Panc1 (cell line): ENCODE measurements around the gene NLRC5. TPM values are rescaled to one million over a fixed set of nuclear protein-coding genes. Genes with fewer than 3 reads are reported as not detected.

Experiments
- ATAC-seq: fragments of 200-7000 bp; cut with Tn5 transposase; 2 replicates; pipeline ENCODE4 v1.9.1; 2020; ENCODE audit warnings: mild to moderate bottlenecking, moderate library complexity
- BruUV-seq: library from RNA; stranded (reverse); fragments of 400-500 nt; replicated peaks from 2 replicates; lab custom pipeline; 2021; lab: Mats Ljungman, UMichigan
- CTCF ChIA-PET: fragments of 300-600 bp; sonication (Branson Sonifier 250); formaldehyde crosslinking; loops from one replicate; lab custom pipeline; 2022; ENCODE audit warnings: antibody characterized with exemption; lab: Charles Lee
- POLR2A ChIA-PET: fragments of 300-600 bp; sonication (Branson Sonifier 250); formaldehyde crosslinking; loops from one replicate; lab custom pipeline; 2022; ENCODE audit warnings: antibody characterized with exemption; lab: Charles Lee
- DNase-seq: peaks from one replicate; pipeline ENCODE4 v3.0.0-alpha.2; 2010; ENCODE audit warnings: low read depth, low spot score
- H3K27ac ChIP-seq: 2 replicates; pipeline ENCODE4 v1.5.1; 2011; ENCODE audit warnings: mild to moderate bottlenecking, low read length, inconsistent platforms
- H3K27me3 ChIP-seq: fragments of 200-500 bp; sonication (Bioruptor generic); 2 replicates; pipeline ENCODE4 v1.6.0; 2014; ENCODE audit warnings: low read length, inconsistent platforms; ENCODE audit not compliant: control insufficient read depth, insufficient read depth
- H3K36me3 ChIP-seq: fragments of 200-500 bp; sonication (Bioruptor generic); 2 replicates; pipeline ENCODE4 v1.5.1; 2014; ENCODE audit warnings: inconsistent platforms, mild to moderate bottlenecking, low read length, moderate library complexity; ENCODE audit not compliant: control insufficient read depth, insufficient read depth
- H3K4me1 ChIP-seq: 2 replicates; pipeline ENCODE4 v1.5.1; 2011; ENCODE audit warnings: inconsistent platforms, mild to moderate bottlenecking, low read length, moderate library complexity; ENCODE audit not compliant: control insufficient read depth, insufficient read depth
- H3K4me3 ChIP-seq, 2 experiments: 2 replicates each; pipeline ENCODE4 v1.5.1; 2011 to 2012; ENCODE audit warnings: low read depth in 2 of 2, low read length in 2 of 2, mild to moderate bottlenecking in 2 of 2, inconsistent platforms in 1 of 2, moderate library complexity in 1 of 2
- H3K9me3 ChIP-seq: fragments of 200-500 bp; sonication (Bioruptor generic); 2 replicates; pipeline ENCODE4 v1.5.1; 2014; ENCODE audit warnings: low read depth, mild to moderate bottlenecking, inconsistent platforms, low read length, moderate library complexity; ENCODE audit not compliant: control insufficient read depth, insufficient read depth
- POLR2AphosphoS5 ChIP-seq: IDR thresholded peaks from 2 replicates; pipeline ENCODE4 v1.6.1; 2012; ENCODE audit warnings: mild to moderate bottlenecking, low read depth, low read length, moderate library complexity
- SIN3A ChIP-seq: IDR thresholded peaks from 2 replicates; pipeline ENCODE4 v1.6.1; 2012; ENCODE audit warnings: low read depth, mild to moderate bottlenecking, low read length, moderate library complexity, borderline replicate concordance; ENCODE audit not compliant: insufficient read depth
- TCF7L2 ChIP-seq: IDR thresholded peaks from 2 replicates; pipeline ENCODE4 v1.6.1; 2011; ENCODE audit warnings: mild to moderate bottlenecking, low read depth, low read length, inconsistent platforms
- in situ Hi-C: cut with HindIII; loops from 2 replicates; pipeline ENCODE4 v1.10.0; 2016; ENCODE audit warnings: low sequenced_read_pairs, low pct_unique_long_range_greater_than_20kb
- intact Hi-C: fragments of 100-400 bp; cut with micrococcal nuclease; formaldehyde crosslinking; loops from one replicate; pipeline ENCODE4 v1.10.0; 2022; ENCODE audit not compliant: unreplicated experiment
- total RNA-seq: library from RNA; stranded (reverse); gene quantifications from one replicate; pipeline ENCODE4 v1.2.1, GENCODE V29; 2021; ENCODE audit not compliant: unreplicated experiment
- TF ChIP-seq, protein P1 (sequence below), 2 experiments: IDR thresholded peaks; 2 replicates each; pipeline ENCODE4 v1.6.1; 2011 to 2012; ENCODE audit warnings: low read depth in 2 of 2, control low read depth in 1 of 2, low read length in 1 of 2, mild to moderate bottlenecking in 1 of 2, moderate library complexity in 1 of 2; ENCODE audit not compliant: insufficient read depth in 1 of 2
- TF ChIP-seq, protein P2 (sequence below): fragments of 450-650 bp; IDR thresholded peaks from 2 replicates; pipeline ENCODE4 v1.5.1; 2017; ENCODE audit warnings: mild to moderate bottlenecking

The NLRC5 gene
- total RNA-seq, 1 experiment from 2014 or later = 8.8 TPM

GRCh38 chr16:56966093-56966475 is 23.3 kb upstream of the NLRC5 start:
- CTCF ChIA-PET = no interaction called here
- no peak for TF ChIP-seq POLR2AphosphoS5
- TF ChIP-seq, protein P1, sequence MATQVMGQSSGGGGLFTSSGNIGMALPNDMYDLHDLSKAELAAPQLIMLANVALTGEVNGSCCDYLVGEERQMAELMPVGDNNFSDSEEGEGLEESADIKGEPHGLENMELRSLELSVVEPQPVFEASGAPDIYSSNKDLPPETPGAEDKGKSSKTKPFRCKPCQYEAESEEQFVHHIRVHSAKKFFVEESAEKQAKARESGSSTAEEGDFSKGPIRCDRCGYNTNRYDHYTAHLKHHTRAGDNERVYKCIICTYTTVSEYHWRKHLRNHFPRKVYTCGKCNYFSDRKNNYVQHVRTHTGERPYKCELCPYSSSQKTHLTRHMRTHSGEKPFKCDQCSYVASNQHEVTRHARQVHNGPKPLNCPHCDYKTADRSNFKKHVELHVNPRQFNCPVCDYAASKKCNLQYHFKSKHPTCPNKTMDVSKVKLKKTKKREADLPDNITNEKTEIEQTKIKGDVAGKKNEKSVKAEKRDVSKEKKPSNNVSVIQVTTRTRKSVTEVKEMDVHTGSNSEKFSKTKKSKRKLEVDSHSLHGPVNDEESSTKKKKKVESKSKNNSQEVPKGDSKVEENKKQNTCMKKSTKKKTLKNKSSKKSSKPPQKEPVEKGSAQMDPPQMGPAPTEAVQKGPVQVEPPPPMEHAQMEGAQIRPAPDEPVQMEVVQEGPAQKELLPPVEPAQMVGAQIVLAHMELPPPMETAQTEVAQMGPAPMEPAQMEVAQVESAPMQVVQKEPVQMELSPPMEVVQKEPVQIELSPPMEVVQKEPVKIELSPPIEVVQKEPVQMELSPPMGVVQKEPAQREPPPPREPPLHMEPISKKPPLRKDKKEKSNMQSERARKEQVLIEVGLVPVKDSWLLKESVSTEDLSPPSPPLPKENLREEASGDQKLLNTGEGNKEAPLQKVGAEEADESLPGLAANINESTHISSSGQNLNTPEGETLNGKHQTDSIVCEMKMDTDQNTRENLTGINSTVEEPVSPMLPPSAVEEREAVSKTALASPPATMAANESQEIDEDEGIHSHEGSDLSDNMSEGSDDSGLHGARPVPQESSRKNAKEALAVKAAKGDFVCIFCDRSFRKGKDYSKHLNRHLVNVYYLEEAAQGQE (IDR thresholded peaks at IDR 0.05; ENCODE audit: insufficient read depth in 1 of 2, low read depth in 2 of 2, low read length in 1 of 2) = no peak
- intact Hi-C loops = loop anchor here (10.0 kb wide), 1 partner anchor 79 kb away; no protein-coding TSS in a partner anchor

DNA sequence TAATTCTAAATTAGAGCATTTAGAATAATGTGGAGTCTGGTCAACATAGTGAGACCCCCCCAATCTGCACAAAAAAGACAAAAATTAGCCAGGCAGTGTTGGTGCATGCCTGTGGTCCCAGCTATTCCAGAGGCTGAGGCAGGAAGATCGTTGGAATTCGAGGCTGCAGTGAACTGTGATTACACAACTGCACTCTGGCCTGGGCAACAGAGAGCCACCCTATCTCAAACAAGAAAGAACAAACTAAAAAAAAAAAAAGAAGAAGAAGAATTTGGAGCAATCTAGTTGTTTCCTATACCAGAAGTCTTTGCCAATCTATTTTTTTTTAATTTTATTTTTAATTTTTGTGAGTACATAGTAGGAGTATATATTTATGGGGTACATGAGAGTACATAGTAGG is 21.6 kb upstream of the NLRC5 start:
- no peak for ATAC-seq
- in situ Hi-C loops = no loop called here
- BruUV-seq = no TSS peak
- ChIA-PET CTCF (no interaction called here), POLR2A (no interaction called here)
- Histone ChIP-seq H3K4me3 (no peak overlapping the region), H3K36me3 (no peaks in the 10 kb centered on the region), H3K27ac (no peak overlapping the region), H3K9me3 (no peaks in the 10 kb centered on the region), H3K27me3 (no peaks in the 10 kb centered on the region), H3K4me1 (no peaks in the 10 kb centered on the region)
- intact Hi-C loops = loop anchor here (10.0 kb wide), 1 partner anchor 77 kb away; no protein-coding TSS in a partner anchor
- TF ChIP-seq TCF7L2 = no peak
- no peak for TF ChIP-seq SIN3A
- TF ChIP-seq, protein P1 (IDR thresholded peaks at IDR 0.05; ENCODE audit: insufficient read depth in 1 of 2, low read depth in 2 of 2, low read length in 1 of 2) = no peak
- no peak for DNase-seq

More at GRCh38 chr16:56966093-56966475, 23.3 kb upstream of the NLRC5 start:
- no peak overlapping the region for H3K4me3 ChIP-seq
- BruUV-seq = no TSS peak
- H3K4me1 ChIP-seq = no peaks in the 10 kb centered on the region
- POLR2A ChIA-PET = interaction anchor here (0.6 kb wide), 1 partner anchor 18 kb away, joined by 3 read pairs; no protein-coding TSS in a partner anchor
- DNase-seq (no peak), ATAC-seq (no peak)
- no peaks in the 10 kb centered on the region for H3K27me3 ChIP-seq
- in situ Hi-C loops = no loop called here
- H3K27ac ChIP-seq = no peak overlapping the region
- H3K9me3 ChIP-seq = no peaks in the 10 kb centered on the region
- H3K36me3 ChIP-seq = no peaks in the 10 kb centered on the region

DNA sequence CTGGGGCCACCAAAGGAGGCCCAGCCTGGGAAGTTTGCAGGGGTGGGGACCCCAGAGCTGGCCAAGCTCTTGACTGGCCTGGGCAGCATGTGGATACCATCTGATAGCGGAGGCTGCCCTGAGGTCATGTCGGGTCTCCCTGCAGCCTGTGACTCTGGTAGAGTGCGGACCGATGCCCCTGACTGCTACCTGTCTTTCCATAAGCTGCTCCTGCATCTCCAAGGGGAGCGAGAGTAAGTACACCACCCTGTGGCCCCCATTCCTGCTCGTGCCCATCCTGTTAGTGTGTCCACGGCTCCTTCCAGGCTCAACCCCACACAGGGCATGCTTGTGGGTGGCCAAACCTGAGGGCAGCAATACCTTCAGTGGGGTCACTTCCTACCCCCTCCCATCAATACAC is 19.6 kb upstream of the NLRC5 start:
- ATAC-seq = no peak
- ChIA-PET POLR2A (no interaction called here), CTCF (no interaction called here)
- no peak for DNase-seq
- in situ Hi-C loops = no loop called here
- no peak overlapping the region for H3K4me3 ChIP-seq
- no peaks in the 10 kb centered on the region for H3K9me3 ChIP-seq
- H3K4me1 ChIP-seq = no peaks in the 10 kb centered on the region
- H3K36me3 ChIP-seq = no peaks in the 10 kb centered on the region
- H3K27ac ChIP-seq = no peak overlapping the region
- no TSS peak for BruUV-seq
- H3K27me3 ChIP-seq = no peaks in the 10 kb centered on the region
- intact Hi-C loops = loop anchor here (10.0 kb wide), 1 partner anchor 75 kb away; no protein-coding TSS in a partner anchor
- TF ChIP-seq SIN3A (no peak), TCF7L2 (no peak), POLR2AphosphoS5 (no peak)
- TF ChIP-seq, protein P1 (IDR thresholded peaks at IDR 0.05; ENCODE audit: insufficient read depth in 1 of 2, low read depth in 2 of 2, low read length in 1 of 2) = no peak
- TF ChIP-seq, protein P2, sequence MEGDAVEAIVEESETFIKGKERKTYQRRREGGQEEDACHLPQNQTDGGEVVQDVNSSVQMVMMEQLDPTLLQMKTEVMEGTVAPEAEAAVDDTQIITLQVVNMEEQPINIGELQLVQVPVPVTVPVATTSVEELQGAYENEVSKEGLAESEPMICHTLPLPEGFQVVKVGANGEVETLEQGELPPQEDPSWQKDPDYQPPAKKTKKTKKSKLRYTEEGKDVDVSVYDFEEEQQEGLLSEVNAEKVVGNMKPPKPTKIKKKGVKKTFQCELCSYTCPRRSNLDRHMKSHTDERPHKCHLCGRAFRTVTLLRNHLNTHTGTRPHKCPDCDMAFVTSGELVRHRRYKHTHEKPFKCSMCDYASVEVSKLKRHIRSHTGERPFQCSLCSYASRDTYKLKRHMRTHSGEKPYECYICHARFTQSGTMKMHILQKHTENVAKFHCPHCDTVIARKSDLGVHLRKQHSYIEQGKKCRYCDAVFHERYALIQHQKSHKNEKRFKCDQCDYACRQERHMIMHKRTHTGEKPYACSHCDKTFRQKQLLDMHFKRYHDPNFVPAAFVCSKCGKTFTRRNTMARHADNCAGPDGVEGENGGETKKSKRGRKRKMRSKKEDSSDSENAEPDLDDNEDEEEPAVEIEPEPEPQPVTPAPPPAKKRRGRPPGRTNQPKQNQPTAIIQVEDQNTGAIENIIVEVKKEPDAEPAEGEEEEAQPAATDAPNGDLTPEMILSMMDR = no peak
